Nephron progenitor cell (in vitro differentiated cells): ENCODE measurements around the gene RNF217.

Source experiments
- DNase-seq: peaks from one replicate; pipeline ENCODE4 v3.0.0; 2021
- H3K27ac Mint-ChIP-seq: 2 replicates; pipeline ENCODE4 v1.8.0; 2021; ENCODE audit warnings: mild to moderate bottlenecking, moderate library complexity, mixed read lengths
- H3K27me3 Mint-ChIP-seq: 2 replicates; pipeline ENCODE4 v1.8.0; 2021; ENCODE audit warnings: mild to moderate bottlenecking, low read depth, mixed read lengths; ENCODE audit not compliant: poor library complexity
- H3K36me3 Mint-ChIP-seq: 2 replicates; pipeline ENCODE4 v1.8.0; 2021; ENCODE audit warnings: low read depth, mixed read lengths
- H3K4me1 Mint-ChIP-seq: 2 replicates; pipeline ENCODE4 v1.8.0; 2021; ENCODE audit warnings: mixed read lengths
- H3K4me3 Mint-ChIP-seq: 2 replicates; pipeline ENCODE4 v1.8.0; 2021; ENCODE audit warnings: mild to moderate bottlenecking, moderate library complexity, mixed read lengths
- H3K9me3 Mint-ChIP-seq: 2 replicates; pipeline ENCODE4 v1.8.0; 2021; ENCODE audit warnings: mild to moderate bottlenecking, moderate library complexity, mixed read lengths
- TF ChIP-seq, protein P1 (sequence below): fragments of 200-600 bp; sonication (generic); IDR thresholded peaks from 2 replicates; pipeline ENCODE4 v1.5.0; 2021; ENCODE audit warnings: antibody characterized with exemption

Gene RNF217

DNA sequence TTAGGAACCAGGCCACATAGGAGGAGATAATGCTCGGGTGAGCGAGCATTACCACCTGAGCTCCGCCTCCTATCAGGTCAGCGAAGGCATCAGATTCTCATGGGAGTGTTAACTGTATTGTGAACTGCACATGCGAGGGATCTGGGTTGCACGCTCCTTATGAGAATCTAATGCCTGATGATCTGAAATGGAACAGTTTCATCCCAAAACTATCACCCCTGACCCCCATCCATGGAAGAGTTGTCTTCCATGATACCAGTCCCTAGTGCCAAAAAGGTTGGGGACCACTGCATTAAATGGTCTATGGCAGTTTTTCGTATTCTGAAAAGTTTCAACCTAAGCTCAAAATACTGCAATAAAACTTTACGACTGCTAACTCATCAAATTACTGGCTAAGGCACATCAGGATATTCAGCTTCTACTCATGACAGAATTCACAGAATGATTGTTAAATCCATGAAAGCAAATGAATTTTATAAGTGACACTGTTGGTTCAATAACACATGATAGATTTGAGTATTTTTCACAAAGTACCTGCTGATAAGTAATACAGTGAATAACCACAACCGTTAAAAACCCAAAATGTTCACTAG, 25.9 kb downstream of the RNF217 start:
- H3K9me3 Mint-ChIP-seq, result peaks cover 24% of the 10 kb centered on the region
- H3K4me1 Mint-ChIP-seq, result peaks cover 59% of the 10 kb centered on the region
- TF ChIP-seq, protein P1, sequence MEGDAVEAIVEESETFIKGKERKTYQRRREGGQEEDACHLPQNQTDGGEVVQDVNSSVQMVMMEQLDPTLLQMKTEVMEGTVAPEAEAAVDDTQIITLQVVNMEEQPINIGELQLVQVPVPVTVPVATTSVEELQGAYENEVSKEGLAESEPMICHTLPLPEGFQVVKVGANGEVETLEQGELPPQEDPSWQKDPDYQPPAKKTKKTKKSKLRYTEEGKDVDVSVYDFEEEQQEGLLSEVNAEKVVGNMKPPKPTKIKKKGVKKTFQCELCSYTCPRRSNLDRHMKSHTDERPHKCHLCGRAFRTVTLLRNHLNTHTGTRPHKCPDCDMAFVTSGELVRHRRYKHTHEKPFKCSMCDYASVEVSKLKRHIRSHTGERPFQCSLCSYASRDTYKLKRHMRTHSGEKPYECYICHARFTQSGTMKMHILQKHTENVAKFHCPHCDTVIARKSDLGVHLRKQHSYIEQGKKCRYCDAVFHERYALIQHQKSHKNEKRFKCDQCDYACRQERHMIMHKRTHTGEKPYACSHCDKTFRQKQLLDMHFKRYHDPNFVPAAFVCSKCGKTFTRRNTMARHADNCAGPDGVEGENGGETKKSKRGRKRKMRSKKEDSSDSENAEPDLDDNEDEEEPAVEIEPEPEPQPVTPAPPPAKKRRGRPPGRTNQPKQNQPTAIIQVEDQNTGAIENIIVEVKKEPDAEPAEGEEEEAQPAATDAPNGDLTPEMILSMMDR, result no peak
- no peaks in the 10 kb centered on the region for H3K27me3 Mint-ChIP-seq
- H3K36me3 Mint-ChIP-seq, result peaks cover 41% of the 10 kb centered on the region
- no peak for DNase-seq
- H3K4me3 Mint-ChIP-seq, result no peak overlapping the region
- H3K27ac Mint-ChIP-seq, result no peak overlapping the region

DNA sequence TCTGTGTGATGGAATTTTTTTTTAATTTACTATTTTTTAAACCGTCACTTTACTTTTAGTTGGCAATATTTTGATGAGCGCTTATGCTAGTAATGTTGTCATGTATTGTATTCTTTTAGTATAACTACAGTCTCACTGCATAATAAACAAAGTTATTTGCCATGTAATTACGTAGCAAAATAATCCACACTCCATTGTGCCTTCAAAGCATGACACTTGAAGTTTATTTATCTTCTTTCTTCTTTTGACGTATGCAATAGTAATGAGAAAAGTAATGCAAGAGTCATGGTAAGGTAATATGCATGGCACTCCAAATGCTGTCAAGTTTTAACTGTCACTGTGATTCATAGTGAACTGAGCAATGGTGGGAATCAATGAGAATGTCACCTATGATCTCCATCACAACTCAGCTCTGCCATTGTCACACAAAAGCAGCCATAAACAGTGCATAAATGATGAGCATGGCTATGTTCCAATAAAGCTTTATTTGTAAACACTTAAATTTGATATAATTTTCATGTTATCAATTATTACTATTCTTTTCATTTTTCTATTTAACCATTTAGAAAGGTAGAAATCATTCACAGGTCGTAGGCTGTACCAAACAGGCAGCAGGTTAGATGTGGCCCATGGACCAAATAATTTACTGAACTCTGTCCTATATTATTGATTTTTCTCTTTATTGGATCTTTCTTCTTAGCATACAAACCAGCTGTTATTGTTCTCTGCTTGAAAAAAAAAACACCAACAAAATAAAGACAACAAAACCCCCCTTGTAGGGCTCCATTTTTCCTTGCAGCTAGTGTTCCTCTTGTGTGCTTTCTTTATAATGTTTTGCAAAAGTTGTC, 27.1 kb downstream of the RNF217 start:
- H3K36me3 Mint-ChIP-seq, result peaks cover 41% of the 10 kb centered on the region
- no peak for DNase-seq
- H3K27me3 Mint-ChIP-seq, result no peaks in the 10 kb centered on the region
- H3K27ac Mint-ChIP-seq, result no peak overlapping the region
- H3K9me3 Mint-ChIP-seq, result peaks cover 24% of the 10 kb centered on the region
- no peak overlapping the region for H3K4me3 Mint-ChIP-seq
- peaks cover 57% of the 10 kb centered on the region for H3K4me1 Mint-ChIP-seq
- TF ChIP-seq, protein P1, result no peak

DNA sequence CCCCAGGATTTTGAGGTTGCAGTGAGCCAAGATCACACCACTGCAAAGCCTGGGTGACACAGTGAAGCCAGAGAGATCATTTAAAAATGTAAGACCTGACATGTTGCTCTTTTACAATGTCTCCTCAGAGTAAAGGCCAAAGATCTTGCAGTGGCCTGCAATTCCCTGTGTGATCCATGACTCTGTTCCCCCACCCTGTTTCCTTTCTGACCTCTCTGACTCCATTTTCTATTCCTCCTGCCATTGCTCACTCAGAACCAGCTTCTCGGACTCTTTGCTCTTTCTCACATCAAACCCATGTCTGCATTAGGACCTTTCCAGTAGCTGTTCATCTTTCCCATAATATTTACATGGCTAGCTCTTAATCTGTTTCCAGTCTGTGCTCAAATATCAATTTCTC, 28.8 kb downstream of the RNF217 start:
- H3K9me3 Mint-ChIP-seq, result peaks cover 24% of the 10 kb centered on the region
- H3K27ac Mint-ChIP-seq, result peak overlapping the region; percentile 15
- no peak for DNase-seq
- peaks cover 47% of the 10 kb centered on the region for H3K4me1 Mint-ChIP-seq
- H3K36me3 Mint-ChIP-seq, result peaks cover 41% of the 10 kb centered on the region
- H3K27me3 Mint-ChIP-seq, result no peaks in the 10 kb centered on the region
- H3K4me3 Mint-ChIP-seq, result no peak overlapping the region
- TF ChIP-seq, protein P1, result no peak

DNA sequence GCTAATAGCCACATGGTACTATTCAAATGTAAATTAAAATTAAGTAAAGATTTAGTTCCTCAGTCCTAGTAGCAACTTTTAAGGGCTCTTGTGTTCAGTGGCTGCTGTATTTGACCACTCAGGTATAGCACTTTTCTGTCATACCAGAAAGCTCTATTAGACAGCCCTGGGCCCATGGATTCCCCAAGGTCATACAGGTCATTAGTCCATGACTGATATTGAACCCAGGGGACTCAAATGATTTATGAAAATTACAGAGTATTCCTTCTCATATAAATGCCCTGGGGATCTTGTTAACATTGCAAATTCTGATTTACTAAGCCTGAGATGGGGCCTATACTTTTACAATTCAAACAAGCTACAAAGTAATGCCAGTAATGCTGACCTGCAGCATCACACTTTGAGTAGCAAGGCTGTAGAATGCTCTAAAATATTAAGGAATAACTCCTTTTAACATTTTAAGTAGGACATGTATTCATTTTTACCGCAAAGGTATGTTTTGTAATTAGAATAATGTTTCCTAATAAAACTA, 29.6 kb downstream of the RNF217 start:
- H3K4me1 Mint-ChIP-seq, result peaks cover 40% of the 10 kb centered on the region
- H3K4me3 Mint-ChIP-seq, result no peak overlapping the region
- DNase-seq, result peak; percentile 8
- H3K36me3 Mint-ChIP-seq, result peaks cover 44% of the 10 kb centered on the region
- H3K27ac Mint-ChIP-seq, result peak overlapping the region; percentile 26
- no peaks in the 10 kb centered on the region for H3K27me3 Mint-ChIP-seq
- TF ChIP-seq, protein P1, result no peak
- H3K9me3 Mint-ChIP-seq, result peaks cover 24% of the 10 kb centered on the region

DNA sequence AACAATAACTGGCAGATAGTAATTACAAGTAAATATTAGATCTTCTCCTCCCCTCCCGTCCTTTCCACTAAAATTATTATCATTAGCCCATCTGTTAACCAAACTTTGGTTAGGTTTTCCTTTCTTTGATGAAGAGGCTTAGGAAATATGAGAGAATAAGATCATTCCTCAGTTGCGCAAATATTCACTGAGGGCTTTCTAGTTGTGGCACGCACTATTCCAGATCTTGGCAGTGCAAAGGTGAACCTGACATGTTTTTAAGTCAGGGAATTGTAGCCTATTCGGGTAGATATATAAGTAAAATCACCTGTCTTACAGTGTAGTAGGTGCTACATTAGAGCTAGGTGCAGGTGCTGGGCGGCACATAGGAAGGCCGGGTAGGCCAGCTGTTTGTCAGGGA, 31.1 kb downstream of the RNF217 start:
- H3K27ac Mint-ChIP-seq, result peak overlapping the region; percentile 87
- TF ChIP-seq, protein P1, result no peak
- H3K4me3 Mint-ChIP-seq, result peak overlapping the region; percentile 6
- peaks cover 2% of the 10 kb centered on the region for H3K27me3 Mint-ChIP-seq
- peaks cover 53% of the 10 kb centered on the region for H3K4me1 Mint-ChIP-seq
- peaks cover 10% of the 10 kb centered on the region for H3K9me3 Mint-ChIP-seq
- peaks cover 44% of the 10 kb centered on the region for H3K36me3 Mint-ChIP-seq
- DNase-seq, result no peak
